NCI-H1694 treated with DMSO at 0.1 percent for 48 hours (cell line): Measurements from ENCODE around the gene PCBP4.
"Not testable (repeated sequence)": the region's sequence is repeated elsewhere in the genome, so short reads cannot be mapped to it uniquely, and the experiment has no call there.

Experiments
- DNase-seq: peaks from one replicate; lab custom pipeline; 2025; lab: John Stamatoyannopoulos, UW

Gene PCBP4

DNA sequence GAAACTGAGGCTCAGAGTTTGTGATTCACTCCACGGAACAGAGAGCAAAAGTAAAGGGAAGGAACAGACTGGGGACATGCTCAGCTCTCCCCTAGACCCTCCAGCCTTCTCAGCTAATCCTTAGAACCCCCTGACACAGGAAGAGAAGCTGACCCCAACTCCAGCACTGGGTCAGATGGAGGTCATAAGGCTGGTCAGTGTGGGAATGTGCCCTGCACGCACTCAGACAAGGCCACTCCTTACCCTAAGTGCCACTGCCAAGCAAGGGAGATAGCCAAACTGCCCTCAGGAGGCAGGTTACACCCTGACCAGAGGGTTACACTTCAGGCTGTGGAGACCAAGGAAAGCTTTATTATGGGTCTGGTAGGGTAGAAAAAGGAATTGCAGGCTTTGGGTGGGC is 27.3 kb upstream of the PCBP4 start:
- DNase-seq, result no peak

DNA sequence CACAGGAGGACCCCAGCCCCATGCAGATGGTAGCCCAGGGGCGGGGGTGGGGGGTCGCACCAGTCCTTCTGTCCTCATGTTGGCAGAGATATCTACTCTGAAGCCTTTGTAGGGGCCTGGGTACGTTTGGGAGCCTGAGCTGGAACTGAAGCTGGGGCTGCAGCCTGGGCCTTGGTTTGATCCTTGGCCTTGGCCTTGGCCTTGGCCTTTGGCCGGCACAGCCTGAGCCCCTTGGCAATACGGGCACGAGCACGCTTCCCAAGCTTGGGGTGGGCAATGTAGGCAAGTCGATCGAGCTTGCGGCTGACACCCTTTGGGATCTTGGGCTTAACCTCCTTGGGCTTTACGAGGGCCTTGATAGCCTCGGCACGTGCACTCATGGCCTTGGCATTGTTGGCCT is 26.4 kb upstream of the PCBP4 start:
- DNase-seq, result not testable (repeated sequence)

GRCh38 chr3:51992017-51992682 is 24.9 kb upstream of the PCBP4 start:
- no peak for DNase-seq

DNA sequence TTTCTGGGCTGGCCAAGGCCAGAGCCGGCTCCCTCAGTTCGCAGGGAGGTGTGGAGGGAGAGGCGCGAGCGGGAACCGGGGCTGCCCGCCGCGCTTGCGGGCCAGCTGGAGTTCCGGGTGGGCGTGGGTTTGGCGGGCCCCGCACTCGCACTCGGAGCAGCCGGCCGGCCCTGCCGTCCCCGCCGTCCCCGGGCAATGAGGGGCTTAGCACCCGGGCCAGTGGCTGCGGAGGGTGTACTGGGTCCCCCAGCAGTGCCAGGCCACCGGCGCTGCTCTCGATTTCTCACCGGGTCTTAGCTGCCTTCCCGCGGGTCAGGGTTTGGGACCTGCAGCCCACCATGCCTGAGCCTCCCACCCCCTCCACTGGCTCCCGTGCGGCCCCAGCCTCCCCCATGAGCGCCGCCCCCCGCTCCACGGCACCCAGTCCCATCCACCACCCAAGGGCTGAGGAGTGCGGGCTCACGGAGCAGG is 23.3 kb upstream of the PCBP4 start:
- DNase-seq, result not testable (repeated sequence)

DNA sequence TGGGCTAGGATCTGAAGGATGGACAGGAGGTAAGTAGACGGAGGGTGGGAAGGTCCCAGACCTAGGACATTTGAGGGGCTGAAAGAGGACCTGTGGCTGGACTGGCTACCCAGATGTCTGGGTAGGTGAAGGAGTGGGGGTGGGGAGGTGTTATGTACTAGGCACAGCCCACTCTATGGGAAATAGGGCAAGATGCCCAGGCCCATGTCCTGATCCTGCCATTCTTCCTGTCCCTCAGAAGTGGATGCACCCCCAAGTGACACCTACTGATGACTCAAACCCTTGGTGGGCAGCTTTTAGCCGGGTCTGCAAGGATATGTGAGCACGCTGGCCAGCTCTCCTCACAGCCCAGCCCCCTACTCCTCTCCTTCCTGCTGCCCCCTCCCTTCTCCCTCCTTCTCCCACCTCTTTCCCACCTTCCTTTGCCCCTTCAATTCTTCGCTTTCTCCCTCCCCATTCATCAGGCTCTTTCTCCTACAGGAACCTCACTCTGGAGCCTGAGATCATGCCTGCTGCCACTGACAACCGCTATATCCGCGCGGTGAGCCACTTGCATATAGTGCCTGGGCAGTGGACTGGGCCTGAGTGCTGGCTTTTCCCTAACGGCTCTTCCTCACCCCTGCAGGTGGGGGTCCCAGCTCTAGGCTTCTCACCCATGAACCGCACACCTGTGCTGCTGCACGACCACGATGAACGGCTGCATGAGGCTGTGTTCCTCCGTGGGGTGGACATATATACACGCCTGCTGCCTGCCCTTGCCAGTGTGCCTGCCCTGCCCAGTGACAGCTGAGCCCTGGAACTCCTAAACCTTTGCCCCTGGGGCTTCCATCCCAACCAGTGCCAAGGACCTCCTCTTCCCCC is 21.3 kb upstream of the PCBP4 start:
- no peak for DNase-seq

- no peak for DNase-seq
Observed at GRCh38 chr3:51987568-51987967, 20.3 kb upstream of the PCBP4 start.

- no peak for DNase-seq
Observed at GRCh38 chr3:51986010-51986947, 19.0 kb upstream of the PCBP4 start.

DNA sequence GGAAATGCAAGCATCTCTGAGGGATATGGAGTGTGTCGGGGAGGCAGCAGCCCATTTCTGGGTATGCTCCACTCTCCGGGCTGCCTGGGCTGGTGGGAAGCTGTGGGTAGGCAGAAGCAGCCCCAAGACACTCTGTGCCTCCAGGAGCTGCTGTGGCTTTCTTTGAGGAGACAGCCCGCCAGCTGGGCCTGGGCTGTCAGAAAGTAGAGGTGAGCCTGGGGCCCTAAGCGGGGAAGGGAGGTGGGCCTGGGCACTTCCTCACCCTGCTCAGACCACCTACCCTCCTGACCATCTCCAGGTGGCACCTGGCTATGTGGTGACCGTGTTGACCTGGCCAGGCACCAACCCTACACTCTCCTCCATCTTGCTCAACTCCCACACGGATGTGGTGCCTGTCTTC is 17.8 kb upstream of the PCBP4 start:
- DNase-seq, result no peak

DNA sequence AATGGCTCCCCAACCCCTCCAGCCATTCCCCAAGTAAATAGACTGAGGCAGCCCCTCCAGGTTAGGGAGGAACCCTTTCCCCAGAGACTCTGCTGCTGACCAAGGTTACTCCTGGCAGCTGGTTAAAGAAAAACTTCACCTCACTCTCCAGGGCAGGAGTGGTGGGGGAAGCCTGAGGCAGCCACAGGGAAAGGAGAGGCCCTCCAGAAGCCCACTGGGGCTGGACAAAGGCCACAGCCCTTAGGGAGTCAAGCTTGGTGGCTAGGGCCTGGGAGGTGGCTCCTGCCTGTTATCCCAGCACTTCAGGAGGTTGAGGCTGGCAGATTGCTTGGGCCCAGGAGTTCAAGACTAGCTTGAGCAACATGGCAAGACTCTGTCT is 17.0 kb upstream of the PCBP4 start:
- no peak for DNase-seq

DNA sequence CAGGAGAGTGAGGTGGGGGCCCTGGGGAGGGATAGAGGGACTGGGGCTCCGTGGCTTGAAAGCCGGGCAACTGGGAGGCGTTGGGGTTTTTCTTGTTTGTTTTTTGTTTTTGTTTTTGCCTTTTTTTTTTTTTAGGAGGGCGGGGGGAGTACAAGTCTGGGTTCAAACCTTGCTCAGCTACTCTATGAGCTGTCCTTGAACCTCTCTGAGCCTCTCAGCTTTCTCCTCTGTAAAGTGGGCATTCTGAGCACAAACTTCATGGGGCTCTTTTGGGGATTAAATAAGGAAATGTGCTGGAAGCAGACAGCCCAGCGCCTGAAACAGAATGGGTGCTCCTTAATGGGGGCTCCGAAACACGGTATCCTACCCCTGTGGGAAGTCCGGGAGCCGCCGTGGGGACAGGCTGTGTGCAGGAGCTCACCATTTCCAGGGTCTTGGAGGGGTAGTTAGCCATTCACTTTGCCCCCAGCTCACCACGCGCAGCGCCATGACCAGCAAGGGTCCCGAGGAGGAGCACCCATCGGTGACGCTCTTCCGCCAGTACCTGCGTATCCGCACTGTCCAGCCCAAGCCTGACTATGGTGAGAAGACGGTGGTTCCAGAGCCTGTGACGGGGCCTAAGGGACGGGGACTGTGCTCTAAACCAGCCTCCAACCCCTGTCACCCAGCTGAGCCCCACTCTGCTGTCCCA is 16.5 kb upstream of the PCBP4 start:
- DNase-seq, result no peak

- DNase-seq, result no peak
Observed at GRCh38 chr3:51982838-51983577, 15.8 kb upstream of the PCBP4 start, which contains the start of gene ACY1. ACY1 (plus strand) TSS chr3:51983535; CDS start chr3:51984065, 530 bp downstream.

DNA sequence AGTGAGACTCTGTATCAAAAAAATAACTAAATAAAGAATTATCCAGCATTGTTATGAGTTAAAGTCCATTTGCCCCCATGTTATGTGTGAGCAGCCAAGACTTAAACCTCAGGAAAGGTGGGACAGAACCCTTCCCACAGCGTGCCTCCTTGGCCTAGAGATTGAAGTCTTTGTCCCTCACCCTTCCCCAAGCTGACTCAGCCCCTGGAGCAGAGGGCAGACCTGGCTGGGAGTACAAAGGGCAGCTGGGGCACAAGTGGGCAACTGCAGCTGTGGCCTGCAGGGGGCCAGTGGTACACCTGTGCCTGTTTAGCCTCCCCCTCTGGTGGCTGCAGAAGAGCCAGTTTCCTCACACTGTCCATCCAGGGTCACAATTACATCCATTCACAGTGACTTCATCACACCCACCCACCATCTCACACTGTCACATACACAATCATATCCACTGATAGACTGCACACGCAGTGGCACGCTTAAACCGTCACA is 15.1 kb upstream of the PCBP4 start:
- no peak for DNase-seq

DNA sequence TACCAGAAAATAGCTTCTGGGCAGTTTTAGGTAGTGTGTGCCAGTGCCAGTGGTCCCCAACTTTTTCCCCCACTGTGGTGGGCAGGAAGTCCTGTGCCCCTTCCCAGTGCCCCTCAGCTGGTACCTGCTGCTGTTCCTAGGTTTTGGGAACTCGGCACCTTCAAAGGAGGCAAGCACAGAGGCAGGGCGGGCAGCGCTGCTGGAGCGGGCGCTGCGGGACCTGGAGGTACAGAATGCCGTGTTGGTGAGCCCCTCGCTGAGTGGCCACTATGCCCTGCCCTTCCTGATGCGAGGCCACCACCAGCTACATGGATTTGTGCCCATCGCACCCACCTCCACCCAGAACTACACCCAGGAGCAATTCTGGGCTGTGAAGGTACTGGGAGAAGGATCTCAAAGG is 13.0 kb upstream of the PCBP4 start:
- DNase-seq, result no peak

- DNase-seq, result no peak
Observed at GRCh38 chr3:51978143-51978502, 10.9 kb upstream of the PCBP4 start.

DNA sequence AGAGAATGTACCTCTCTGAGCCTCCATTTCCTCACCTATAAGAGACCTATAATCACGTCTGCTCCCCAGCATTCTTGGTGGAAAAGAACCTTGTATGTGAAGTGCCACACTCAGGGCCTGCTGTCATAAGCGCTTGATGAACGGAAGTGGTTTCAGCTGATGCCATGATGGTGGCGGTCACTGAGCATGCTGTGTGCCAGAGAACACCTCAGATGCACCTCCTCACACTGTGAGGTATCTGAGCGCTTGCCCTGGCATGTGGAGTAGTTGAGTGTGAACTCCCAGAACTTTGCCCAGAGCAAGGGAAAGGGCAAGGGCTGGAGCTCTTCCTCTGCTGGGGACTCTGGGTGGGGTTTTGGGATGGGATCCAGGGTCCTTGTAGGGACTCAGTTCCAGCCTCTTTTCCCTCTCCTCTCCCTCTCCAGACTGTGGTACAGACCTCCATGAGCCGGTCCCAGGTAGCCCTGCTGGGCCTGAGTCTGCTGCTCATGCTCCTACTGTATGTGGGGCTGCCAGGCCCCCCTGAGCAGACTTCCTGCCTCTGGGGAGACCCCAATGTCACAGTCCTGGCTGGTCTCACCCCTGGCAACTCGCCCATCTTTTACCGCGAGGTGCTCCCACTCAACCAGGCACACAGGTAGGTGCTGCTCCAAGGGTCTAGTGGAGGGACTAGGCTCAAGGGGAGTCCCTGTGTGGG is 10.3 kb upstream of the PCBP4 start:
- no peak for DNase-seq

DNA sequence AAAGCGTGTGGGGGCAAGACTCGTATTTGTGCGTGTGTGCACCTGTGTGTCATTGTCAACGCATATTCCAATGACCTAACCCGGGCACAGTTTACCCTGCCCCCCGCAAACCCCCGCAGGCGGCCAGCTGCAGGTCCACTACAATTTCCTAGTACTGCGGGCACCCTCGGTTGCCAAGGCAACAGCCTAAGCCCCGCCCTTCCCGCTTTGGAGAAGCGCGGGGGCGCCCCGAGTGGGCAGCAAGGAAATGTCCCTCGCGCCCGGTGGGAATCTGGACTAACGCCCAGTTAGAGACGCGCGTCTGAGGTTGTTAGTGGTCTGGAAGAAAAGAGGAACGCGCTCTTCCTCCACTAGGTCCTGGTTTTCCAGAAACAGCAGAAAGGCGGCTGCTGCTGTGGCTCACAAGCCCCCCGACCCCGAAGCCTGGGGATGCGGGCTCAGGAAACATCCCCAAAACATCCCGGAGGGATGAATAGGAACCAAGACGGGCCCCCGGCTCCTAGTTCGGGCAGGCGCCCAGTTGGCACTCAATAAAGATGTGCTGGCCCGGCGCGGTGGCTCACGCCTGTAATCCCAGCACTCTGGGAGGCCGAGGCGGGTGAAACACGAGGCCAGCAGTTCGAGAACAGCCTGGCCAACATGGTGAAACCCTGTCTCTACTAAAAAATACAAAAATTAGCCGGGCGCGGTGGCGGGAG is 8.7 kb upstream of the PCBP4 start:
- DNase-seq, result no peak

DNA sequence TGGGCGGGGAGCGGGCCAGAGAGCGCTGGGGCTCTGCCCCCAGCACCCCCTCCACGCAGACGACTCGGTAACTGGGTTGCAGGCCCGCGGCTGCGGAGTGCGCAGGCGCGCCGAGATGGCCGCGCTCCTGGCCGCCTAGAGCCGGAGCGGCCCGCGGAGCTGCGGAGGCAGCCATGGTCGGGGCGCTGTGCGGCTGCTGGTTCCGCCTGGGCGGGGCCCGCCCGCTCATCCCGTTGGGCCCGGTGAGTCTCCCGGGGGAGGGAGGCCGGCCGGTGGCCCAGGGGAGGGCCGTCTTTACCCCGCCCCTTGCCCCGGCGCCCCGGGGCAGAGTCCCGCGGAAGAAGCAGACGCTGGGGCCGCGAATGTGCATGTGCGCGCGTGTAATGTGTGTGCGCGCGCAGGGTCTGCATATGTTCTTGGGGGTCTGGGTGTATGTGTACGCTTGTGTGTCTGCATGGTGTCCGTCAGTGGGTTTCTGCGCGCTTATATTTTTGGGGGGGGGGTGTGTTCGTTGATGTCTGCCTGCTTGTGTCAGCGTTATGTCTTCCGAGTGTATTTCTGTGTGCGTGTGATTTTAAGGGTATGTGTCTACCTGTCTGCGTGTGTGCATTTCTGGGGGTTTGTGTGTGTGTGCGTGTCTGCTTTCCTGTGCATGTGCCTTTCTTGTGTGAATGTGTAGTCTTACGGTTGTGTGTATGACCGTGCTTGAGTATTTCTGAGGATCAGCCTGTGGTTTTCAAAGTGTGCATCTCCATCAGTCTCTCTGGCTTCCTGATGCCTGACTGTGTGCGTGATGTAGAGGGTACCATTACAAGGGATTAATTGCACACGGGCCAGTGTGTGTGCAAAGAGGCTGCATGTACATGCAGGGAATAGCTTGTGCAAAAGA is 8.0 kb upstream of the PCBP4 start, which contains the start of gene ABHD14A:
Gene ABHD14A, plus strand, starts transcription at position 102 of the 889 bp plus-strand sequence. Its CDS starts 72 bp downstream, at position 174.
- DNase-seq, result no peak

GRCh38 chr3:51974277-51974962 is 7.2 kb upstream of the PCBP4 start:
- no peak for DNase-seq
